Liver (tissue), 9 donors: ENCODE data around the gene RPAP2. TPM values are rescaled to one million over a fixed set of nuclear protein-coding genes. Genes with fewer than 3 reads are reported as not detected.

Experiments
- DNase-seq: peaks from one replicate; pipeline ENCODE4 v3.0.0-alpha.2; 2017; ENCODE audit warnings: low spot score
- H3K27ac ChIP-seq, 2 donors: one replicate each; pipeline ENCODE4 v1.7.0; 2013; ENCODE audit warnings: inconsistent platforms in 2 of 2, low read length in 2 of 2, control low read depth in 1 of 2, low read depth in 1 of 2, mild to moderate bottlenecking in 1 of 2
- H3K27me3 ChIP-seq, 4 donors: one replicate each; pipeline versions ENCODE4 v1.6.1 to v1.7.0; 2013; ENCODE audit warnings: low read length in 3 of 4, inconsistent platforms in 1 of 4, mild to moderate bottlenecking in 1 of 4, moderate library complexity in 1 of 4; ENCODE audit not compliant: control insufficient read depth in 4 of 4, insufficient read depth in 4 of 4
- H3K36me3 ChIP-seq, 4 donors: one replicate each; pipeline versions ENCODE4 v1.6.1 to v1.7.0; 2013; ENCODE audit warnings: low read length in 3 of 4, mild to moderate bottlenecking in 3 of 4, low read depth in 1 of 4, moderate library complexity in 1 of 4; ENCODE audit not compliant: control insufficient read depth in 4 of 4, insufficient read depth in 3 of 4
- H3K4me1 ChIP-seq, 4 donors: one replicate each; pipeline versions ENCODE4 v1.6.1 to v1.7.0; 2013; ENCODE audit warnings: low read length in 3 of 4, mild to moderate bottlenecking in 3 of 4, moderate library complexity in 1 of 4; ENCODE audit not compliant: control insufficient read depth in 4 of 4, insufficient read depth in 4 of 4
- H3K4me3 ChIP-seq, 3 donors: one replicate each; pipeline versions ENCODE4 v1.6.1 to v1.7.0; 2013; ENCODE audit warnings: low read length in 3 of 3, control low read depth in 1 of 3, low read depth in 1 of 3, mild to moderate bottlenecking in 1 of 3
- H3K9ac ChIP-seq, 2 donors: one replicate each; pipeline ENCODE4 v1.7.0; 2013; ENCODE audit warnings: low read length in 2 of 2, mild to moderate bottlenecking in 2 of 2, moderate library complexity in 2 of 2, control low read depth in 1 of 2, low read depth in 1 of 2
- H3K9me3 ChIP-seq, 4 donors: one replicate each; pipeline versions ENCODE4 v1.6.1 to v1.7.0; 2013; ENCODE audit warnings: low read length in 3 of 4; ENCODE audit not compliant: control insufficient read depth in 4 of 4
- ATF3 ChIP-seq: IDR thresholded peaks from 2 replicates; pipeline ENCODE4 v1.6.1; 2016; ENCODE audit warnings: antibody characterized with exemption
- CTCF ChIP-seq: fragments of 150-350 bp; IDR thresholded peaks from 2 replicates; pipeline ENCODE4 v1.5.1; 2017; ENCODE audit warnings: improper control_type of control experiment, low read depth, low read length; ENCODE audit not compliant: missing input control
- FOXA1 ChIP-seq: IDR thresholded peaks from 2 replicates; pipeline ENCODE4 v1.6.1; 2016; ENCODE audit warnings: antibody characterized with exemption
- FOXA2 ChIP-seq: IDR thresholded peaks from 2 replicates; pipeline ENCODE4 v1.6.1; 2016; ENCODE audit warnings: antibody characterized with exemption
- GABPA ChIP-seq, 2 donors: IDR thresholded peaks in 1 of 2; conservative IDR thresholded peaks in 1 of 2; 2 replicates each; pipeline ENCODE4 v1.6.1; 2016; ENCODE audit warnings: antibody characterized with exemption in 2 of 2, mild to moderate bottlenecking in 1 of 2, moderate library complexity in 1 of 2
- HNF4A ChIP-seq, 2 donors: conservative IDR thresholded peaks; 2 replicates each; pipeline ENCODE4 v1.6.1; 2016; ENCODE audit warnings: antibody characterized with exemption in 2 of 2, mild to moderate bottlenecking in 2 of 2
- HNF4G ChIP-seq: IDR thresholded peaks from 2 replicates; pipeline ENCODE4 v1.6.1; 2016; ENCODE audit warnings: antibody characterized with exemption
- NR2F2 ChIP-seq: IDR thresholded peaks from 2 replicates; pipeline ENCODE4 v1.6.1; 2016; ENCODE audit warnings: antibody characterized with exemption
- RAD21 ChIP-seq, 2 donors: IDR thresholded peaks; 2 replicates each; pipeline ENCODE4 v1.6.1; 2016; ENCODE audit warnings: antibody characterized with exemption in 2 of 2, mild to moderate bottlenecking in 2 of 2
- REST ChIP-seq: IDR thresholded peaks from 2 replicates; pipeline ENCODE4 v1.6.1; 2016; ENCODE audit warnings: antibody characterized with exemption, mild to moderate bottlenecking
- RXRA ChIP-seq, 2 donors: IDR thresholded peaks; 2 replicates each; pipeline ENCODE4 v1.6.1; 2017 to 2018; ENCODE audit warnings: antibody characterized with exemption in 2 of 2, mild to moderate bottlenecking in 1 of 2
- SP1 ChIP-seq: IDR thresholded peaks from 2 replicates; pipeline ENCODE4 v1.6.1; 2018; ENCODE audit warnings: antibody characterized with exemption, mild to moderate bottlenecking
- TAF1 ChIP-seq: conservative IDR thresholded peaks from 2 replicates; pipeline ENCODE4 v1.6.1; 2016; ENCODE audit warnings: antibody characterized with exemption, mild to moderate bottlenecking
- YY1 ChIP-seq: IDR thresholded peaks from 2 replicates; pipeline ENCODE4 v1.6.1; 2016; ENCODE audit warnings: antibody characterized with exemption, mild to moderate bottlenecking
- ZBTB33 ChIP-seq: IDR thresholded peaks from 2 replicates; pipeline ENCODE4 v1.6.1; 2016; ENCODE audit warnings: antibody characterized with exemption
- WGBS: extraction: QIAGEN DNeasy Blood & Tissue Kit; methylation state at CpG from one replicate; pipeline ENCODE4 v1.1.7; 2013; 5-methylcytosine and 5-hydroxymethylcytosine counted together
- polyA plus RNA-seq, 2 donors: library from polyadenylated mRNA; stranded (reverse) in 1 of 2; unstranded in 1 of 2; fragments of 200-250 nt in 1 of 2; fragments of >200 nt in 1 of 2; fragmentation: Nextera tagmentation in 1 of 2; extraction: Ambion mirVana in 1 of 2; gene quantifications; one replicate each; pipeline versions ENCODE4 v1.2.1 to v1.2.3, GENCODE V29; 2013 to 2015
- total RNA-seq, 2 donors: library from RNA; depleted of rRNA; stranded (reverse); fragments of >200 nt; gene quantifications; one replicate each; pipeline ENCODE4 v1.2.3, GENCODE V29; 2014
- donor health status: healthy.
- donor health status: healthy.
- donor health status: healthy.
- donor health status: healthy.
- donor health status: healthy.

RPAP2 gene
- total and polyA plus RNA-seq, 4 donors: 2.7 to 8.6 (median 4.4) TPM

GRCh38 chr1:92362970-92363369 lies 64.1 kb downstream of the RPAP2 start:
- Histone ChIP-seq H3K9ac (no peak overlapping the region), H3K4me3 (no peak overlapping the region), H3K36me3 (peaks cover 2 to 6% (median 3%) of the 10 kb centered on the region in 4 donors), H3K27ac (no peak overlapping the region), H3K27me3 (no peaks in the 10 kb centered on the region), H3K4me1 (no peaks in the 10 kb centered on the region), H3K9me3 (no peaks in the 10 kb centered on the region)
- DNase-seq: no peak
- TF ChIP-seq FOXA2: no peak
- TF ChIP-seq RAD21 (IDR thresholded peaks at IDR 0.05): no peak
- no peak for TF ChIP-seq RXRA (IDR thresholded peaks at IDR 0.05)
- WGBS: 74% methylated on average over 3 of the region's 3 CpGs

- DNase-seq: no peak
- TF ChIP-seq YY1: no peak
- TF ChIP-seq ZBTB33: no peak
- TF ChIP-seq CTCF: no peak
- TF ChIP-seq NR2F2: no peak
- TF ChIP-seq TAF1: no peak
- TF ChIP-seq HNF4A (conservative IDR thresholded peaks at IDR 0.05): no peak
- no peak for TF ChIP-seq HNF4G
- TF ChIP-seq FOXA1: no peak
- TF ChIP-seq ATF3: no peak
- no peak for TF ChIP-seq RAD21 (IDR thresholded peaks at IDR 0.05)
- no peak for TF ChIP-seq SP1
- no peak for TF ChIP-seq REST
- TF ChIP-seq GABPA (IDR thresholded peaks at IDR 0.05 in 1 of 2, conservative IDR thresholded peaks at IDR 0.05 in 1 of 2): no peak
- no peaks in the 10 kb centered on the region for H3K27me3 ChIP-seq
Observed at GRCh38 chr1:92363401-92363800, 64.5 kb downstream of the RPAP2 start.

More at GRCh38 chr1:92363401-92363800, 64.5 kb downstream of the RPAP2 start:
- H3K4me3 ChIP-seq: no peak overlapping the region
- H3K27ac ChIP-seq: no peak overlapping the region
- peaks cover 0 to 5% (median 2%) of the 10 kb centered on the region in 4 donors for H3K36me3 ChIP-seq
- H3K9ac ChIP-seq: no peak overlapping the region
- H3K9me3 ChIP-seq: no peaks in the 10 kb centered on the region
- WGBS: 97% methylated on average over 3 of the region's 3 CpGs
- H3K4me1 ChIP-seq: no peaks in the 10 kb centered on the region
